Mesothelial cell of epicardium (in vitro differentiated cells): ENCODE measurements around the gene ARVCF. TPM values are rescaled to one million over a fixed set of nuclear protein-coding genes. Genes with fewer than 3 reads are reported as not detected.

Experiments
- DNase-seq, 2 experiments: peaks; one replicate each; pipeline ENCODE4 v3.0.0; 2021; ENCODE audit warnings: low spot score in 2 of 2; ENCODE audit not compliant: unreplicated experiment in 2 of 2
- H3K27ac Mint-ChIP-seq: 2 replicates; pipeline ENCODE4 v1.8.0; 2021; ENCODE audit warnings: mixed read lengths
- H3K27me3 Mint-ChIP-seq: 2 replicates; pipeline ENCODE4 v1.8.0; 2021; ENCODE audit warnings: low read depth, mixed read lengths
- H3K36me3 Mint-ChIP-seq: 2 replicates; pipeline ENCODE4 v1.8.0; 2021; ENCODE audit warnings: mixed read lengths
- H3K4me1 Mint-ChIP-seq: 2 replicates; pipeline ENCODE4 v1.8.0; 2021; ENCODE audit warnings: mixed read lengths
- H3K4me3 Mint-ChIP-seq: 2 replicates; pipeline ENCODE4 v1.8.0; 2021; ENCODE audit warnings: mild to moderate bottlenecking, moderate library complexity, mixed read lengths
- H3K9me3 Mint-ChIP-seq: 2 replicates; pipeline ENCODE4 v1.8.0; 2021; ENCODE audit warnings: mixed read lengths
- total RNA-seq: library from RNA; stranded (reverse); gene quantifications from 3 replicates; pipeline ENCODE4 v1.2.1, GENCODE V29; 2021
- TF ChIP-seq, protein P1 (sequence below): fragments of 200-600 bp; sonication (generic); IDR thresholded peaks from one replicate; pipeline ENCODE4 v1.5.0; 2021; ENCODE audit warnings: antibody characterized with exemption; ENCODE audit not compliant: unreplicated experiment

Gene ARVCF
- total RNA-seq, 1 donor from 2014 or later, result 41.2 TPM

- peak; percentile 80 to 81 for DNase-seq
- Mint-ChIP-seq H3K36me3 (no peaks in the 10 kb centered on the region), H3K9me3 (no peaks in the 10 kb centered on the region), H3K27me3 (no peaks in the 10 kb centered on the region), H3K4me3 (peak overlapping the region; percentile 74), H3K4me1 (peaks cover 18% of the 10 kb centered on the region), H3K27ac (no peak overlapping the region)
- TF ChIP-seq, protein P1, sequence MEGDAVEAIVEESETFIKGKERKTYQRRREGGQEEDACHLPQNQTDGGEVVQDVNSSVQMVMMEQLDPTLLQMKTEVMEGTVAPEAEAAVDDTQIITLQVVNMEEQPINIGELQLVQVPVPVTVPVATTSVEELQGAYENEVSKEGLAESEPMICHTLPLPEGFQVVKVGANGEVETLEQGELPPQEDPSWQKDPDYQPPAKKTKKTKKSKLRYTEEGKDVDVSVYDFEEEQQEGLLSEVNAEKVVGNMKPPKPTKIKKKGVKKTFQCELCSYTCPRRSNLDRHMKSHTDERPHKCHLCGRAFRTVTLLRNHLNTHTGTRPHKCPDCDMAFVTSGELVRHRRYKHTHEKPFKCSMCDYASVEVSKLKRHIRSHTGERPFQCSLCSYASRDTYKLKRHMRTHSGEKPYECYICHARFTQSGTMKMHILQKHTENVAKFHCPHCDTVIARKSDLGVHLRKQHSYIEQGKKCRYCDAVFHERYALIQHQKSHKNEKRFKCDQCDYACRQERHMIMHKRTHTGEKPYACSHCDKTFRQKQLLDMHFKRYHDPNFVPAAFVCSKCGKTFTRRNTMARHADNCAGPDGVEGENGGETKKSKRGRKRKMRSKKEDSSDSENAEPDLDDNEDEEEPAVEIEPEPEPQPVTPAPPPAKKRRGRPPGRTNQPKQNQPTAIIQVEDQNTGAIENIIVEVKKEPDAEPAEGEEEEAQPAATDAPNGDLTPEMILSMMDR, result no peak
Measured at GRCh38 chr22:19986410-19987341, 29.9 kb downstream of the ARVCF start.

DNA sequence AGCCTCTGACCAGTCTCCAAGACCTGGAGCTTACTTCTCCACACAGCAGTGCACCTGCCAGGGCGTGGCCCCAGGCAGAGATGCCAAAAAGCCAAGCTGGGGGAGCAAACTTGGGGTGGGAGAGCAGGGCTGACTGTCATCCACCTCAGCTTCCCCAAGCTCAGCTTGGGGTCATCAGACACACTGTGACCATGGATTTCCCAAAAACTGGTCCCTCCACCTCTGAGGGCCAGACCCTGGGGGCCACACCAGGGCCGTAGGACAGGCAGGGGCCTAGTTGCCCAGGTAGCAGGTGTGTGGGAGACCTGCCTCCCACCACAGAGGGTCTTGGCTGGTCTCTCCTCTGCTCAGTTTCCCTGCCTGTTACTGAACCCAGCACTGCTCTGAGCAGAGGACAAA, 30.6 kb downstream of the ARVCF start:
- Mint-ChIP-seq H3K9me3 (no peaks in the 10 kb centered on the region), H3K4me1 (peaks cover 18% of the 10 kb centered on the region), H3K27me3 (no peaks in the 10 kb centered on the region), H3K4me3 (peak overlapping the region; percentile 74), H3K27ac (no peak overlapping the region), H3K36me3 (no peaks in the 10 kb centered on the region)
- TF ChIP-seq, protein P1, result no peak
- no peak for DNase-seq

- Mint-ChIP-seq H3K4me1 (peaks cover 18% of the 10 kb centered on the region), H3K9me3 (no peaks in the 10 kb centered on the region), H3K27me3 (no peaks in the 10 kb centered on the region), H3K27ac (no peak overlapping the region), H3K4me3 (peak overlapping the region; percentile 41), H3K36me3 (peaks cover 3% of the 10 kb centered on the region)
- DNase-seq, result no peak
- TF ChIP-seq, protein P1, result no peak
Measured at GRCh38 chr22:19984851-19985811, 31.5 kb downstream of the ARVCF start.

- peaks cover 18% of the 10 kb centered on the region for H3K4me1 Mint-ChIP-seq
- H3K4me3 Mint-ChIP-seq, result no peak overlapping the region
- no peak for DNase-seq
- H3K27me3 Mint-ChIP-seq, result no peaks in the 10 kb centered on the region
- no peaks in the 10 kb centered on the region for H3K9me3 Mint-ChIP-seq
- TF ChIP-seq, protein P1, result no peak
- H3K36me3 Mint-ChIP-seq, result peaks cover 4% of the 10 kb centered on the region
- H3K27ac Mint-ChIP-seq, result no peak overlapping the region
Measured at GRCh38 chr22:19984201-19984753, 32.3 kb downstream of the ARVCF start.

GRCh38 chr22:19983741-19984140, 32.9 kb downstream of the ARVCF start:
- Mint-ChIP-seq H3K27ac (no peak overlapping the region), H3K27me3 (no peaks in the 10 kb centered on the region), H3K36me3 (peaks cover 6% of the 10 kb centered on the region), H3K9me3 (no peaks in the 10 kb centered on the region), H3K4me3 (no peak overlapping the region), H3K4me1 (peaks cover 18% of the 10 kb centered on the region)
- TF ChIP-seq, protein P1, result no peak
- DNase-seq, result no peak
